Endothelial cell (in vitro differentiated cells): ENCODE measurements around the gene IP6K3. TPM values are rescaled to one million over a fixed set of nuclear protein-coding genes. Genes with fewer than 3 reads are reported as not detected.
A peak's percentile ranks its signal among the peaks of the same experiment; 100 is the strongest.

ENCODE experiments used
- DNase-seq: peaks from one replicate; pipeline ENCODE4 v3.0.0; 2021; ENCODE audit warnings: low spot score
- H3K27ac Mint-ChIP-seq: one replicate; pipeline ENCODE4 v1.8.0; 2021; ENCODE audit warnings: mixed read lengths, inconsistent platforms; ENCODE audit not compliant: unreplicated experiment
- H3K27me3 Mint-ChIP-seq: one replicate; pipeline ENCODE4 v1.8.0; 2021; ENCODE audit warnings: mild to moderate bottlenecking, moderate library complexity, mixed read lengths, inconsistent platforms; ENCODE audit not compliant: unreplicated experiment
- H3K36me3 Mint-ChIP-seq: one replicate; pipeline ENCODE4 v1.8.0; 2021; ENCODE audit warnings: mild to moderate bottlenecking, low read depth, mixed read lengths, inconsistent platforms; ENCODE audit not compliant: unreplicated experiment
- H3K4me1 Mint-ChIP-seq: one replicate; pipeline ENCODE4 v1.8.0; 2021; ENCODE audit warnings: mild to moderate bottlenecking, mixed read lengths, inconsistent platforms; ENCODE audit not compliant: unreplicated experiment
- H3K4me3 Mint-ChIP-seq: one replicate; pipeline ENCODE4 v1.8.0; 2021; ENCODE audit warnings: mild to moderate bottlenecking, mixed read lengths, inconsistent platforms; ENCODE audit not compliant: unreplicated experiment
- H3K9me3 Mint-ChIP-seq: one replicate; pipeline ENCODE4 v1.8.0; 2021; ENCODE audit warnings: mixed read lengths, inconsistent platforms; ENCODE audit not compliant: unreplicated experiment
- CTCF ChIP-seq: fragments of 200-600 bp; sonication (generic); IDR thresholded peaks from one replicate; pipeline ENCODE4 v1.5.0; 2021; ENCODE audit warnings: antibody characterized with exemption; ENCODE audit not compliant: unreplicated experiment
- total RNA-seq: library from RNA; stranded (reverse); fragmentation: NEBNext Ultra II Directional; extraction: Animal tissue kit (Norgen Biotek cat#: 25700); gene quantifications from one replicate; pipeline ENCODE4 v1.2.1, GENCODE V29; 2021; ENCODE audit not compliant: unreplicated experiment

The IP6K3 gene
- total RNA-seq, 1 donor from 2014 or later = not detected

GRCh38 chr6:33731751-33732282 lies 14.9 kb downstream of the IP6K3 start:
- Mint-ChIP-seq H3K4me3 (no peak overlapping the region), H3K36me3 (no peaks in the 10 kb centered on the region), H3K27ac (peak overlapping the region; percentile 36), H3K27me3 (peaks cover 3% of the 10 kb centered on the region), H3K9me3 (no peaks in the 10 kb centered on the region), H3K4me1 (no peaks in the 10 kb centered on the region)
- no peak for DNase-seq
- TF ChIP-seq CTCF = no peak

GRCh38 chr6:33731035-33731434 lies 15.7 kb downstream of the IP6K3 start:
- Mint-ChIP-seq H3K4me1 (no peaks in the 10 kb centered on the region), H3K4me3 (no peak overlapping the region), H3K36me3 (no peaks in the 10 kb centered on the region), H3K27ac (no peak overlapping the region), H3K27me3 (peaks cover 3% of the 10 kb centered on the region), H3K9me3 (no peaks in the 10 kb centered on the region)
- no peak for DNase-seq
- no peak for TF ChIP-seq CTCF

- Mint-ChIP-seq H3K27ac (no peak overlapping the region), H3K9me3 (no peaks in the 10 kb centered on the region), H3K4me1 (no peaks in the 10 kb centered on the region), H3K36me3 (no peaks in the 10 kb centered on the region), H3K4me3 (no peak overlapping the region), H3K27me3 (peaks cover 3% of the 10 kb centered on the region)
- DNase-seq = no peak
- no peak for TF ChIP-seq CTCF
Measured at GRCh38 chr6:33730611-33731010, 16.1 kb downstream of the IP6K3 start.

- H3K9me3 Mint-ChIP-seq = no peaks in the 10 kb centered on the region
- no peaks in the 10 kb centered on the region for H3K36me3 Mint-ChIP-seq
- no peak overlapping the region for H3K4me3 Mint-ChIP-seq
- no peak for TF ChIP-seq CTCF
- no peaks in the 10 kb centered on the region for H3K4me1 Mint-ChIP-seq
- H3K27ac Mint-ChIP-seq = no peak overlapping the region
- H3K27me3 Mint-ChIP-seq = peaks cover 3% of the 10 kb centered on the region
- DNase-seq = no peak
Measured at GRCh38 chr6:33729059-33729458, 17.6 kb downstream of the IP6K3 start.

GRCh38 chr6:33728438-33728837 lies 18.3 kb downstream of the IP6K3 start:
- no peak for DNase-seq
- H3K4me1 Mint-ChIP-seq = no peaks in the 10 kb centered on the region
- H3K36me3 Mint-ChIP-seq = no peaks in the 10 kb centered on the region
- no peak for TF ChIP-seq CTCF
- no peak overlapping the region for H3K4me3 Mint-ChIP-seq
- peaks cover 3% of the 10 kb centered on the region for H3K27me3 Mint-ChIP-seq
- H3K27ac Mint-ChIP-seq = no peak overlapping the region
- H3K9me3 Mint-ChIP-seq = no peaks in the 10 kb centered on the region
